EH (cell line): ENCODE results near the gene MBNL1.

Source experiments
- DNase-seq: peaks from one replicate; pipeline ENCODE4 v3.0.0-alpha.2; 2015; ENCODE audit warnings: low read depth

MBNL1 gene

GRCh38 chr3:152488449-152488848 lies 219.7 kb downstream of the MBNL1 start:
- DNase-seq: no peak

DNA sequence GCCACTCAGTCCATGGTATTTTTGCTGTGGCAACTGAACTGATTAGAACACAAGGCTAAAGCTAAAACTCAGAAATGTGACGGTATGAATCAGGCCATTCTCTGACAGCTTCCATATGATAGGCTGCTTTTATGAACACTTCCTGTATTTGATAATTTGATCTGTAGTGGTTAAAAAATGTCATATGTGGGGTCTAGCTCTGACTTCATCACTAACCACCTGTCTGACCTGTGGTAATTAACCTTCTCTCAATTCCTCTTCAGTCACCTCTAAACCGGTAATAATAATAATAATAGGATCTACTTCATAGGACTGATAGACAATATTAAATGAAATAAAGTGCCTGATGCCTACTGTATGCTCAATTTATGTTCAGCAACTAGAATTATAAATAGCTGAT lies 223.2 kb downstream of the MBNL1 start:
- DNase-seq: no peak

- no peak for DNase-seq
Observed at GRCh38 chr3:152496286-152496685, 227.6 kb downstream of the MBNL1 start.

DNA sequence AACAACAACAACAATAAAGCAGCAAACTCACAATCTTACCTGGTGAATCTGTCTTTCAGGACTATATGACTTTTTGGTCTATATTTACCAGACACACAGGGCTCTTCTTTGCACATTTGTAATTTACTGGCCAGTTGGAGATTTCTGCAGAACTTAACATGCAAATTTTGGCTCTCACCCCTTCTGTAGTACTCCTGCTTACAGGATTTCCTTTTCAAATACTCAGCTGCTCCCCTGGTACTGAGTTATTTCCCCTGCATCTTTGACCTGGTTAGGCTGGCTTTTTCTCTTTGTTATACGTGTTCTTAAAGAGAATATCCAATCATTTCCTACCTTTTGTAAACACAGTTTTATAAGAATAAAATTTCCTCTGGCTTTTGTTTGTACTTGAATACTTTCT lies 228.0 kb downstream of the MBNL1 start:
- DNase-seq: no peak

- peak; percentile 23 for DNase-seq
Observed at GRCh38 chr3:152497457-152497856, 228.7 kb downstream of the MBNL1 start.

DNA sequence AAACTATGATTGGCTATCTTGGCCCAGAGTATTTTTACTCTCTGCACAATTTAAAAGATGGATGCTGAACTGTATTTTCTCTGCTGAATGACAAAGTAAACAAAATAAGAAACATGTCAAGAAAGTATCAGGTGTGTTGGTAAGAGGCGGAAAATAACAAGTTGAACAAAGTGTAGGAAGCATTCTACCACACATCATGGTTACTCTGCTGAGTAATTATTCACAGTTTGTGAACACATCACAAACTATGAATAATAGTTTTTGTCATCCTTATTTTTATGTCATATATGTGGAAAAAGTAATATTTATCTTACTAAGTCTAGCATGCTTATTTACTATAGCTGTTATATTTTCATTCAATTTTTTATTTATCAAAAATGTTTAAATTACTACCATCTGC lies 229.2 kb downstream of the MBNL1 start:
- no peak for DNase-seq

GRCh38 chr3:152499791-152500385 lies 231.2 kb downstream of the MBNL1 start:
- no peak for DNase-seq

DNA sequence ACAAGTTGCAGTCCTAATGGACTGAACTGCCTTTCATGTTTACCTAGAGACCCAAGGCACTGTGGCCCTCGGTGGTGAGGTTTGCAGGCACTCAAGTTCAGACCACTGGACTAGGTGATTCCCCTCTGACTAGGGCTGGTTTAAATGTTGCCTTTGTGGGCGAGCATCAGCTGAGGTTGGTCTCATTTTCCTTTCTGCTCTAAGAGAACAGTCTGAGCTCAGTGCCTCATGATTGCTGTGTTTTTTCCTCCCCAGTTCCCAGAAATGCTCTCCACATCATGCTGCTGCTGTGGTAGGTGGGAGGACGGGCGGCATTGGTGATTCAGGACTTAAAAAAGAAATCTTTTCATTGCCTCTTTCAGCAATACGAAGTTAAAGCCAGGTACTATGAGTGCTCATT lies 237.2 kb downstream of the MBNL1 start:
- no peak for DNase-seq

DNA sequence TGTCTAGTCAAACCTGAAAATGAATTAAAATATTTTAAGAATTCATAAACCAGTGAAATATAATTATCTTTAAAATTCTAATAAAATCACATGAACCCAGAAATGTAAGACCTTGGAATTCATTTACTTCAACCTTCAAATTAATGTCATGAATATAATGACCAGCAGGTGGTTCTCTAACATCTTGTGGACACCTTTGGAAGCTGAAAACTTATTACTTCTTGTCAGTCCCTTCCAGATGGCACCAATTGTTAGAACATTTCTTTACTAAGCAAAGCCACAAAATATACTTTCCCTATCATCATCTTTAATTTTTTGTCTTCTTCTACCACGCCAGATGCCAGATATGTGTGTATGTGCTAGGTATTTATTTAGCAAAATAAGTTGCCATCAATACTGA lies 240.0 kb downstream of the MBNL1 start:
- no peak for DNase-seq

GRCh38 chr3:152511904-152512303 lies 243.2 kb downstream of the MBNL1 start:
- no peak for DNase-seq

GRCh38 chr3:152513301-152513960 lies 244.7 kb downstream of the MBNL1 start:
- DNase-seq: no peak
